ENCODE data around the gene LHPP. TPM values are rescaled to one million over a fixed set of nuclear protein-coding genes. Genes with fewer than 3 reads are reported as not detected.

The LHPP gene
- total and polyA plus RNA-seq, 9 donors: 4.3 to 19.9 (median 12.6) TPM

DNA sequence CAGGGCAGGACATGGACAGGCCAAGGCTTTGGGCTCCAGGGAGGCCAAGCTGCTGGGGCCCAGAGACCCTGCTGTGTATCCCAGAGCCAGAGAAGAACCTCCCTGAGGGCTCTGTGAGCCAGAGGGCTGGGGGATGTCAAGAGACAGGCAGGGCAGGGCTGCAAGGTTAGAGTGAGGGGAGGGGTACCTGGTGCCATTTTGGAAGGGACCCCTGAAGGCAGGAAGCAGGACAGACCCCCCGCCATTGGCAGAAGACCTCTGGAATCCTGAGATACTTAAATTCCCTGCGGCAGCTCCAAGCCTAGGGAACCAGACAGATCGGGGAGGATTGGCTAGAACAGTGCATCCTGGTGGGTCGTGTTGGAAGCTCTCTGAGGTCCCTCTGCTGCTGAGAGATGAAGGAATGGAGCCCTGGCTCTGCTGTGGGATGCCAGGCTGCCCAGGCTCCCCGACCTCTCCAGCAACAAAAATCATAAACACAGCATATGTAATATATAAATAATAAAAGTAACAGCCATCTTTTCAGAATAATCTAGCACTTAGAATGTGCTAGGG lies 75.0 kb downstream of the LHPP start:
- no peaks in the 10 kb centered on the region for H3K9me3 ChIP-seq
- WGBS, 3 donors: 54 to 68% (median 64%) methylated on average over 5 of the region's 5 CpGs
- peaks cover 21% of the 10 kb centered on the region for H3K4me1 ChIP-seq (ENCODE audit: insufficient read depth)
- TF ChIP-seq, protein P1, sequence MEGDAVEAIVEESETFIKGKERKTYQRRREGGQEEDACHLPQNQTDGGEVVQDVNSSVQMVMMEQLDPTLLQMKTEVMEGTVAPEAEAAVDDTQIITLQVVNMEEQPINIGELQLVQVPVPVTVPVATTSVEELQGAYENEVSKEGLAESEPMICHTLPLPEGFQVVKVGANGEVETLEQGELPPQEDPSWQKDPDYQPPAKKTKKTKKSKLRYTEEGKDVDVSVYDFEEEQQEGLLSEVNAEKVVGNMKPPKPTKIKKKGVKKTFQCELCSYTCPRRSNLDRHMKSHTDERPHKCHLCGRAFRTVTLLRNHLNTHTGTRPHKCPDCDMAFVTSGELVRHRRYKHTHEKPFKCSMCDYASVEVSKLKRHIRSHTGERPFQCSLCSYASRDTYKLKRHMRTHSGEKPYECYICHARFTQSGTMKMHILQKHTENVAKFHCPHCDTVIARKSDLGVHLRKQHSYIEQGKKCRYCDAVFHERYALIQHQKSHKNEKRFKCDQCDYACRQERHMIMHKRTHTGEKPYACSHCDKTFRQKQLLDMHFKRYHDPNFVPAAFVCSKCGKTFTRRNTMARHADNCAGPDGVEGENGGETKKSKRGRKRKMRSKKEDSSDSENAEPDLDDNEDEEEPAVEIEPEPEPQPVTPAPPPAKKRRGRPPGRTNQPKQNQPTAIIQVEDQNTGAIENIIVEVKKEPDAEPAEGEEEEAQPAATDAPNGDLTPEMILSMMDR (IDR thresholded peaks at IDR 0.05): no peak
- no peak for TF ChIP-seq EP300 (IDR thresholded peaks at IDR 0.05)
- no peak for TF ChIP-seq POLR2A (IDR thresholded peaks at IDR 0.05)
- intact Hi-C loops (cut with DNase I): loop anchor here in 3 of 4 donors (5.0 to 10.0 kb wide), 5 partner anchors 88 to 528 kb away; partner anchors contain the start of gene FAM53B (in 1 of the 3)
- no peaks in the 10 kb centered on the region for H3K27me3 ChIP-seq
- no peaks in the 10 kb centered on the region for H3K36me3 ChIP-seq
- no peak overlapping the region for H3K4me3 ChIP-seq
- DNase-seq: peak in 1 of 5 donors; percentile 36
- H3K27ac ChIP-seq: no peak overlapping the region

DNA sequence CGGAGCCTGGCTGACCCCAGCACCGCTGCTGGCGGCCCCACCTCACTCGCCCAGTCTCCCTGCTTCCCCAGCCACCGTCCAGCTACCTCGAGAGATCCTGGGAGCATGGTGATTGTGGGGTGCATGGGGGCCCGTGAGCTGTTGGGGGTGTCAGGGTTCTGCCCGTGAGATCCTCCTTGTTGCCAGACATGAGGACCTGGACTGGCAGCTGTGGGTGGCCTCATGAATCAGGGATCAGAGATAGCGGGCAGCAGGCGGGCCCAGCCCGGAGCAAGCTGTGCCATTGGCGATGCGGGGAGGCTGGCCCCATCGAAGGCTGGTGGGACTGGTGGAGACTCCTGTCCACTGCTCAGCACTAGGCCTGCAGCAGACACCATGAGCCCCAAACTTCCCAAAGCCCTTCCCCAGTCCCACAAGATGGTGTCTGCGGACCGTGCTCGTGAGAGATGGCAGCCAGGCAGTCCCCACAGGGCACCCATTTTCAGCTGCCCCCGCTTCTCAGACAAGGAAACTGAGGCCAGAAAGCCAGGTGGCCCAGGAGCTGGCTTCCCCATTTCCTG lies 75.6 kb downstream of the LHPP start:
- TF ChIP-seq, protein P1 (IDR thresholded peaks at IDR 0.05): no peak
- TF ChIP-seq EP300 (IDR thresholded peaks at IDR 0.05) (no peak), POLR2A (IDR thresholded peaks at IDR 0.05) (no peak)
- Histone ChIP-seq H3K27me3 (no peaks in the 10 kb centered on the region), H3K27ac (no peak overlapping the region), H3K4me3 (no peak overlapping the region), H3K9me3 (no peaks in the 10 kb centered on the region), H3K4me1 (ENCODE audit: insufficient read depth) (peaks cover 19% of the 10 kb centered on the region), H3K36me3 (no peaks in the 10 kb centered on the region)
- intact Hi-C loops (cut with DNase I): loop anchor here in 3 of 4 donors (5.0 to 10.0 kb wide), 5 partner anchors 88 to 528 kb away; partner anchors contain the start of gene FAM53B (in 1 of the 3)
- DNase-seq: peak in 2 of 5 donors; percentile 29 to 44
- 89 to 94% (median 90%) methylated on average over 12 to 18 of the region's 18 CpGs for WGBS, 3 donors

DNA sequence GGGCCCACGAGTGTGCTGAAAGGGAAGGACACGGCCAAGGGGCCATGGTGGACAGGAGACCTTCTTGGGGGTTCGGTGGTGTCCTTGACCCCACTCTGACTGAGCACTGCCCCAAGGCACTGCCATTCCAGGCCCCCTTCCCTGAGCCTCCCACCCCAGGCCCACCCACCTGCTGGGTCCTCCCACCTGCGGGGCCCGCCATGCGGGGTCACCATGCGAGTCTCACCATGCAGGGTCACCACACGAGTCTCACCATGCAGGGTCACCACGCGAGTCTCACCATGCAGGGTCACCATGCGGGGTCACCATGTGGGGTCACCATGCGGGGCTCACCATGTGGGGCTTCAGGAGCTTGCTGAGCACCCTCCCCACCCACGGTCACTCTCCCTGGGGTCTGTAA lies 76.3 kb downstream of the LHPP start:
- no peaks in the 10 kb centered on the region for H3K36me3 ChIP-seq
- H3K27ac ChIP-seq: no peak overlapping the region
- peaks cover 17% of the 10 kb centered on the region for H3K4me1 ChIP-seq (ENCODE audit: insufficient read depth)
- no peaks in the 10 kb centered on the region for H3K27me3 ChIP-seq
- peak in 1 of 5 donors; percentile 39 for DNase-seq
- TF ChIP-seq, protein P1 (IDR thresholded peaks at IDR 0.05): no peak
- no peak for TF ChIP-seq POLR2A (IDR thresholded peaks at IDR 0.05)
- no peak for TF ChIP-seq EP300 (IDR thresholded peaks at IDR 0.05)
- no peak overlapping the region for H3K4me3 ChIP-seq
- no peaks in the 10 kb centered on the region for H3K9me3 ChIP-seq
- intact Hi-C loops (cut with DNase I): loop anchor here in 3 of 4 donors (5.0 to 10.0 kb wide), 5 partner anchors 87 to 527 kb away; partner anchors contain the start of gene FAM53B (in 1 of the 3)
- 76 to 80% (median 79%) methylated on average over 13 of the region's 13 CpGs for WGBS, 3 donors

DNA sequence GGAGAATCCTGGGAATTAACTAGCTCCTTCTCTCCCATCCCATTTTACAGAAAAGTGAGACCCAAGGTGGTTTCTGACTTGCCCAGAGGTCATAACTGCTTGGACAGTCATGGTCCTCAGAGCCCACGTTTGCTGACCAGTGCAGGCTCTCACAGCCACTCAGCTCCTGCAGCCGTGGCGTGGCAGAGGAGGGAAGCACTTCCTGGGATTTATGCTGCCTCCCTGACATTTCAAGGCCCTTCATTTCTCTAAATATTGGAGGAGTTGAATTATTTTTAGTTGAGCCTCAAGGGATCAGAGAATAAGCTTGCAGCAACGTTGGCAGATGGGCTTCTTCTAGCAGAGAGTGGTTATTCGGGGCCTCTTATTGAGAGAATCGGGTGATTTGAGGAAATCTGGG lies 77.1 kb downstream of the LHPP start:
- Histone ChIP-seq H3K27ac (peak overlapping the region; percentile 19 to 45), H3K36me3 (no peaks in the 10 kb centered on the region), H3K9me3 (no peaks in the 10 kb centered on the region), H3K27me3 (no peaks in the 10 kb centered on the region), H3K4me1 (ENCODE audit: insufficient read depth) (peaks cover 17% of the 10 kb centered on the region), H3K4me3 (no peak overlapping the region)
- TF ChIP-seq EP300 (IDR thresholded peaks at IDR 0.05) (no peak), POLR2A (IDR thresholded peaks at IDR 0.05) (no peak)
- TF ChIP-seq, protein P1 (IDR thresholded peaks at IDR 0.05): no peak
- DNase-seq: peak in 1 of 5 donors; percentile 49
- WGBS, 3 donors: 5 to 10% (median 9%) methylated on average over 6 of the region's 6 CpGs
- intact Hi-C loops (cut with DNase I): loop anchor here in 3 of 4 donors (5.0 to 10.0 kb wide), 5 partner anchors 86 to 526 kb away; partner anchors contain the start of gene FAM53B (in 1 of the 3)
